SK-N-SH treated with all-trans-retinoic acid at 6 μM for 48 hours (cell line): ENCODE results near the gene ITFG2.

ENCODE experiments used
- ATAC-seq: fragments of 200-7000 bp; cut with Tn5 transposase; 3 replicates; pipeline ENCODE4 v1.9.1; 2020; ENCODE audit warnings: mild to moderate bottlenecking, moderate library complexity
- ARNTL ChIP-seq: fragments of 450-650 bp; formaldehyde crosslinking; IDR thresholded peaks from 2 replicates; pipeline ENCODE4 v1.5.0; 2020; ENCODE audit warnings: low read depth, mild to moderate bottlenecking, moderate library complexity, borderline replicate concordance
- BACH2 ChIP-seq: fragments of 250-450 bp; sonication (Bioruptor Pico); IDR thresholded peaks from 2 replicates; pipeline ENCODE4 v1.9.0; 2021; ENCODE audit warnings: mild to moderate bottlenecking, borderline replicate concordance
- CSDC2 ChIP-seq: fragments of 250-450 bp; sonication (Bioruptor Pico); IDR thresholded peaks from 2 replicates; pipeline ENCODE4 v1.5.0; 2020; ENCODE audit warnings: mild to moderate bottlenecking, moderate library complexity
- CSRNP3 ChIP-seq: fragments of 250-450 bp; sonication (Bioruptor Pico); IDR thresholded peaks from 2 replicates; pipeline ENCODE4 v1.5.1; 2021; ENCODE audit warnings: mild to moderate bottlenecking, moderate library complexity
- ESRRG ChIP-seq: fragments of 250-450 bp; sonication (Bioruptor Pico); IDR thresholded peaks from 2 replicates; pipeline ENCODE4 v1.6.1; 2021; ENCODE audit warnings: mild to moderate bottlenecking
- GLIS3 ChIP-seq: fragments of 250-450 bp; sonication (Bioruptor Pico); IDR thresholded peaks from 2 replicates; pipeline ENCODE4 v1.5.0; 2020; ENCODE audit warnings: mild to moderate bottlenecking, moderate library complexity
- ISL1 ChIP-seq: fragments of 250-450 bp; sonication (Bioruptor Pico); IDR thresholded peaks from 2 replicates; pipeline ENCODE4 v2.1.2; 2022; ENCODE audit warnings: mild to moderate bottlenecking, moderate library complexity
- OSR1 ChIP-seq: fragments of 250-450 bp; sonication (Bioruptor Pico); IDR thresholded peaks from 2 replicates; pipeline ENCODE4 v1.8.0; 2022; ENCODE audit warnings: moderate library complexity, mild to moderate bottlenecking, inconsistent platforms
- PATZ1 ChIP-seq: fragments of 250-450 bp; sonication (Bioruptor Pico); IDR thresholded peaks from 2 replicates; pipeline ENCODE4 v1.8.0; 2020; ENCODE audit warnings: mild to moderate bottlenecking, moderate library complexity, borderline replicate concordance
- POU6F1 ChIP-seq: fragments of 250-450 bp; sonication (Bioruptor Pico); IDR thresholded peaks from 2 replicates; pipeline ENCODE4 v1.8.0; 2021; ENCODE audit warnings: low read depth, mild to moderate bottlenecking, moderate library complexity, borderline replicate concordance
- PPARA ChIP-seq: fragments of 250-450 bp; sonication (Bioruptor Pico); IDR thresholded peaks from 2 replicates; pipeline ENCODE4 v1.5.0; 2020; ENCODE audit warnings: mild to moderate bottlenecking, borderline replicate concordance
- RARB ChIP-seq: fragments of 250-450 bp; sonication (Bioruptor Pico); IDR thresholded peaks from 2 replicates; pipeline ENCODE4 v1.8.0; 2021; ENCODE audit warnings: mild to moderate bottlenecking, moderate library complexity
- SNAI2 ChIP-seq: fragments of 250-450 bp; sonication (Bioruptor Pico); IDR thresholded peaks from 2 replicates; pipeline ENCODE4 v1.5.0; 2020; ENCODE audit warnings: mild to moderate bottlenecking, moderate library complexity
- TCF4 ChIP-seq: fragments of 250-450 bp; sonication (Bioruptor Pico); IDR thresholded peaks from 2 replicates; pipeline ENCODE4 v1.8.0; 2021; ENCODE audit warnings: mild to moderate bottlenecking, moderate library complexity, borderline replicate concordance
- TOX ChIP-seq: fragments of 250-450 bp; sonication (Bioruptor Pico); IDR thresholded peaks from 2 replicates; pipeline ENCODE4 v1.8.0; 2021; ENCODE audit warnings: mild to moderate bottlenecking, moderate library complexity, borderline replicate concordance
- TSHZ2 ChIP-seq: fragments of 250-450 bp; sonication (Bioruptor Pico); IDR thresholded peaks from 2 replicates; pipeline ENCODE4 v1.5.0; 2020; ENCODE audit warnings: mild to moderate bottlenecking, moderate library complexity
- ZC3H10 ChIP-seq: fragments of 250-450 bp; sonication (Bioruptor Pico); IDR thresholded peaks from 2 replicates; pipeline ENCODE4 v1.5.1; 2021; ENCODE audit warnings: mild to moderate bottlenecking, moderate library complexity
- ZFP3 ChIP-seq: fragments of 250-450 bp; sonication (Bioruptor Pico); IDR thresholded peaks from 2 replicates; pipeline ENCODE4 v1.5.0; 2020; ENCODE audit warnings: mild to moderate bottlenecking, moderate library complexity
- ZFP30 ChIP-seq: fragments of 450-650 bp; formaldehyde crosslinking; IDR thresholded peaks from 2 replicates; pipeline ENCODE4 v1.5.0; 2022; ENCODE audit warnings: mild to moderate bottlenecking, moderate library complexity
- ZNF565 ChIP-seq: fragments of 450-650 bp; formaldehyde crosslinking; conservative IDR thresholded peaks from 2 replicates; pipeline ENCODE4 v1.5.0; 2020; ENCODE audit warnings: low read depth, mild to moderate bottlenecking, moderate library complexity
- ZNF70 ChIP-seq: fragments of 450-650 bp; formaldehyde crosslinking; IDR thresholded peaks from 2 replicates; pipeline ENCODE4 v1.5.0; 2020; ENCODE audit warnings: mild to moderate bottlenecking, moderate library complexity
- ZNF8 ChIP-seq: fragments of 450-650 bp; formaldehyde crosslinking; IDR thresholded peaks from 2 replicates; pipeline ENCODE4 v1.5.0; 2020; ENCODE audit warnings: mild to moderate bottlenecking, moderate library complexity

ITFG2 gene

GRCh38 chr12:2829275-2829674 lies 16.8 kb downstream of the ITFG2 start:
- ATAC-seq, result no peak

GRCh38 chr12:2832550-2833127 lies 20.2 kb downstream of the ITFG2 start:
- TF ChIP-seq PATZ1 (no peak), PPARA (no peak), CSDC2 (CRISPR knock-in tag) (no peak), BACH2 (CRISPR knock-in tag) (no peak)
- no peak for ATAC-seq

More at GRCh38 chr12:2829275-2829674, 16.8 kb downstream of the ITFG2 start:
- TF ChIP-seq CSRNP3 (CRISPR knock-in tag), result no peak
- TF ChIP-seq GLIS3 (CRISPR knock-in tag), result no peak
- no peak for TF ChIP-seq SNAI2 (CRISPR knock-in tag)
- TF ChIP-seq BACH2 (CRISPR knock-in tag), result no peak
- TF ChIP-seq PPARA, result no peak
- no peak for TF ChIP-seq ZFP3 (CRISPR knock-in tag)
- TF ChIP-seq TOX, result no peak
- no peak for TF ChIP-seq ISL1 (CRISPR knock-in tag)
- TF ChIP-seq ZNF8, result no peak
- no peak for TF ChIP-seq ARNTL (CRISPR knock-in tag)
- no peak for TF ChIP-seq TSHZ2 (CRISPR knock-in tag)
- TF ChIP-seq TCF4 (CRISPR knock-in tag), result no peak
- no peak for TF ChIP-seq PATZ1
- TF ChIP-seq ZNF565, result no peak
- no peak for TF ChIP-seq ZNF70 (CRISPR knock-in tag)
- TF ChIP-seq ESRRG (CRISPR knock-in tag), result no peak
- no peak for TF ChIP-seq ZFP30 (CRISPR knock-in tag)
- TF ChIP-seq, all 23 proteins: peak for 0

- TF ChIP-seq ZNF565 (no peak), CSDC2 (CRISPR knock-in tag) (no peak), ZFP30 (CRISPR knock-in tag) (no peak), ESRRG (CRISPR knock-in tag) (no peak), ZNF70 (CRISPR knock-in tag) (no peak), ZNF8 (no peak), SNAI2 (CRISPR knock-in tag) (no peak)
- no peak for ATAC-seq
Observed at GRCh38 chr12:2833327-2833726, 20.9 kb downstream of the ITFG2 start.

- ATAC-seq, result no peak
- TF ChIP-seq ZC3H10 (no peak), CSDC2 (CRISPR knock-in tag) (no peak), ZNF70 (CRISPR knock-in tag) (no peak), ARNTL (CRISPR knock-in tag) (no peak), PPARA (no peak), BACH2 (CRISPR knock-in tag) (no peak), POU6F1 (CRISPR knock-in tag) (no peak), OSR1 (no peak), TCF4 (CRISPR knock-in tag) (no peak), TSHZ2 (CRISPR knock-in tag) (no peak), RARB (CRISPR knock-in tag) (no peak), ISL1 (CRISPR knock-in tag) (no peak)
Observed at GRCh38 chr12:2833810-2834209, 21.3 kb downstream of the ITFG2 start.
